ENCODE results near the gene GSTK1. TPM values are rescaled to one million over a fixed set of nuclear protein-coding genes. Genes with fewer than 3 reads are reported as not detected.

The GSTK1 gene
- total and polyA plus RNA-seq, 9 of the 15 experiments (the other 6 are each of a cell fraction or from before 2014, with no cell fraction given), result 155 to 441 (median 233) TPM

DNA sequence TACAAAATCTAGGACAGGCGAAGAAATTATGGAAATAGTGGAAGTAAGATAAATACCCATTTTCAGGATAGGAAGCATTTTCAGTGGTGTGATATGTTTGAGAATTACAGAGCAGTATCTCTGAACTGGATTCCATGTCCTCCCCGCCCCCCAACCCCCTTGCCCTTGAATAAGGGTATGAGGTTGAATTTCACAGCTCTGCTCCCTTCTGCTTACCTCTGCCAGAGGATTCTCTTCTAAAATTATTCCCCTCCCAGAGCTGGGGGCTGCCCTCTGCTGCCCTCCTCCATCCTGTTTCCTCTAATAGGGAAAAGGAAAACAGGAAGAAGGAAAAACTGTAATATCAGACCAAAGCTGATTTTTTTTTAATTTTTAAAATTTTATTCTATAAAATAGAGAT is 45.4 kb downstream of the GSTK1 start:
- ATAC-seq, result no peak
- H4K20me1 ChIP-seq (replicated peaks; ENCODE audit: control insufficient read depth, insufficient read depth, low read length), result peaks cover 12% of the 10 kb centered on the region; the same call in 1 of the 2 replicates
- no peak for DNase-seq (ENCODE audit: extremely low read depth in 1 of 4, low spot score in 3 of 4)
- no peak for FAIRE-seq
- intact Hi-C loops (cut with micrococcal nuclease) (no loop called here), in situ Hi-C loops (cut with MboI) (loop anchor here (10.0 kb wide), 2 partner anchors 64 to 294 kb away; no protein-coding TSS in a partner anchor)
- H3K27ac ChIP-seq (ENCODE audit: extremely low read depth, low read depth, low read length), result no peak overlapping the region
- no peak overlapping the region for H3K9ac ChIP-seq (ENCODE audit: insufficient read depth in 1 of 2, low read depth in 2 of 2, low read length in 2 of 2)
- H3K4me2 ChIP-seq (ENCODE audit: insufficient read depth, low read length), result no peak overlapping the region
- no peaks in the 10 kb centered on the region for H3K79me2 ChIP-seq (ENCODE audit: control insufficient read depth, insufficient read depth, low read length)
- BruUV-seq (replicated peaks), result no TSS peak
- no peaks in the 10 kb centered on the region for H3K4me1 ChIP-seq (replicated peaks in 1 of 2; ENCODE audit: control insufficient read depth in 2 of 2, insufficient read depth in 2 of 2, low read length in 2 of 2)
- ChIA-PET POLR2A (interaction anchor here (0.8 to 2.0 kb wide), 7 partner anchors 10 to 68 kb away, joined by 3 to 7 read pairs (median 4); no protein-coding TSS in a partner anchor), CTCF (ENCODE audit: low intra/inter-chr PET ratio) (interaction anchor here (1.3 kb wide), 1 partner anchor 68 kb away, joined by 3 read pairs; no protein-coding TSS in a partner anchor)
- H2AFZ ChIP-seq (ENCODE audit: low read depth, low read length), result no peak overlapping the region
- WGBS (ENCODE audit: insufficient coverage, low coverage, missing lambda C conversion rate), result 59% methylated on average over 2 of the region's 2 CpGs
- no peaks in the 10 kb centered on the region for H3K9me1 ChIP-seq (ENCODE audit: control insufficient read depth, insufficient read depth, low read length)
- no peak overlapping the region for H3K4me3 ChIP-seq
- H3K9me3 ChIP-seq (replicated peaks; ENCODE audit: control insufficient read depth, insufficient read depth, low read depth, low read length), result no peaks in the 10 kb centered on the region
- peaks cover 48% of the 10 kb centered on the region for H3K36me3 ChIP-seq (ENCODE audit: control insufficient read depth, insufficient read depth, low read length)
- no peaks in the 10 kb centered on the region for H3K27me3 ChIP-seq (ENCODE audit: control insufficient read depth in 2 of 2, insufficient read depth in 2 of 2, low read length in 2 of 2)
- TF ChIP-seq KLF1 (tag; IDR thresholded peaks at IDR 0.05) (no peak), ETV5 (CRISPR knock-in tag; IDR thresholded peaks at IDR 0.05; ENCODE audit: low read depth) (no peak), SRSF3 (IDR thresholded peaks at IDR 0.05; ENCODE audit: insufficient read depth, low read length) (no peak), FOSL1 (tag; conservative IDR thresholded peaks at IDR 0.05) (no peak), SAP30 (IDR thresholded peaks at IDR 0.05; ENCODE audit: borderline replicate concordance, insufficient read depth, low read depth, low read length, poor library complexity, severe bottlenecking) (no peak), ZFP36 (IDR thresholded peaks at IDR 0.05; ENCODE audit: low read depth, low read length, partially characterized antibody) (no peak)
- TF ChIP-seq, protein P1, sequence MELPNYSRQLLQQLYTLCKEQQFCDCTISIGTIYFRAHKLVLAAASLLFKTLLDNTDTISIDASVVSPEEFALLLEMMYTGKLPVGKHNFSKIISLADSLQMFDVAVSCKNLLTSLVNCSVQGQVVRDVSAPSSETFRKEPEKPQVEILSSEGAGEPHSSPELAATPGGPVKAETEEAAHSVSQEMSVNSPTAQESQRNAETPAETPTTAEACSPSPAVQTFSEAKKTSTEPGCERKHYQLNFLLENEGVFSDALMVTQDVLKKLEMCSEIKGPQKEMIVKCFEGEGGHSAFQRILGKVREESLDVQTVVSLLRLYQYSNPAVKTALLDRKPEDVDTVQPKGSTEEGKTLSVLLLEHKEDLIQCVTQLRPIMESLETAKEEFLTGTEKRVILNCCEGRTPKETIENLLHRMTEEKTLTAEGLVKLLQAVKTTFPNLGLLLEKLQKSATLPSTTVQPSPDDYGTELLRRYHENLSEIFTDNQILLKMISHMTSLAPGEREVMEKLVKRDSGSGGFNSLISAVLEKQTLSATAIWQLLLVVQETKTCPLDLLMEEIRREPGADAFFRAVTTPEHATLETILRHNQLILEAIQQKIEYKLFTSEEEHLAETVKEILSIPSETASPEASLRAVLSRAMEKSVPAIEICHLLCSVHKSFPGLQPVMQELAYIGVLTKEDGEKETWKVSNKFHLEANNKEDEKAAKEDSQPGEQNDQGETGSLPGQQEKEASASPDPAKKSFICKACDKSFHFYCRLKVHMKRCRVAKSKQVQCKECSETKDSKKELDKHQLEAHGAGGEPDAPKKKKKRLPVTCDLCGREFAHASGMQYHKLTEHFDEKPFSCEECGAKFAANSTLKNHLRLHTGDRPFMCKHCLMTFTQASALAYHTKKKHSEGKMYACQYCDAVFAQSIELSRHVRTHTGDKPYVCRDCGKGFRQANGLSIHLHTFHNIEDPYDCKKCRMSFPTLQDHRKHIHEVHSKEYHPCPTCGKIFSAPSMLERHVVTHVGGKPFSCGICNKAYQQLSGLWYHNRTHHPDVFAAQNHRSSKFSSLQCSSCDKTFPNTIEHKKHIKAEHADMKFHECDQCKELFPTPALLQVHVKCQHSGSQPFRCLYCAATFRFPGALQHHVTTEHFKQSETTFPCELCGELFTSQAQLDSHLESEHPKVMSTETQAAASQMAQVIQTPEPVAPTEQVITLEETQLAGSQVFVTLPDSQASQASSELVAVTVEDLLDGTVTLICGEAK (IDR thresholded peaks at IDR 0.05), result no peak
- TF ChIP-seq, protein P1 (CRISPR knock-in tag; IDR thresholded peaks at IDR 0.05), result no peak
- TF ChIP-seq, protein P2, sequence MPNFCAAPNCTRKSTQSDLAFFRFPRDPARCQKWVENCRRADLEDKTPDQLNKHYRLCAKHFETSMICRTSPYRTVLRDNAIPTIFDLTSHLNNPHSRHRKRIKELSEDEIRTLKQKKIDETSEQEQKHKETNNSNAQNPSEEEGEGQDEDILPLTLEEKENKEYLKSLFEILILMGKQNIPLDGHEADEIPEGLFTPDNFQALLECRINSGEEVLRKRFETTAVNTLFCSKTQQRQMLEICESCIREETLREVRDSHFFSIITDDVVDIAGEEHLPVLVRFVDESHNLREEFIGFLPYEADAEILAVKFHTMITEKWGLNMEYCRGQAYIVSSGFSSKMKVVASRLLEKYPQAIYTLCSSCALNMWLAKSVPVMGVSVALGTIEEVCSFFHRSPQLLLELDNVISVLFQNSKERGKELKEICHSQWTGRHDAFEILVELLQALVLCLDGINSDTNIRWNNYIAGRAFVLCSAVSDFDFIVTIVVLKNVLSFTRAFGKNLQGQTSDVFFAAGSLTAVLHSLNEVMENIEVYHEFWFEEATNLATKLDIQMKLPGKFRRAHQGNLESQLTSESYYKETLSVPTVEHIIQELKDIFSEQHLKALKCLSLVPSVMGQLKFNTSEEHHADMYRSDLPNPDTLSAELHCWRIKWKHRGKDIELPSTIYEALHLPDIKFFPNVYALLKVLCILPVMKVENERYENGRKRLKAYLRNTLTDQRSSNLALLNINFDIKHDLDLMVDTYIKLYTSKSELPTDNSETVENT (CRISPR knock-in tag; IDR thresholded peaks at IDR 0.05), result no peak

All from K562 (cell line).